ENCODE measurements around the gene FAM20C.
"Not testable (repeated sequence)": the region's sequence is repeated elsewhere in the genome, so short reads cannot be mapped to it uniquely, and the experiment has no call there.

FAM20C gene

GRCh38 chr7:259191-259505 is 66.8 kb downstream of the FAM20C start:
- DNase-seq (ENCODE audit: low spot score): no peak

- DNase-seq (ENCODE audit: low spot score): no peak
Observed at GRCh38 chr7:259751-260405, 67.5 kb downstream of the FAM20C start.

GRCh38 chr7:260441-261281 is 68.3 kb downstream of the FAM20C start:
- no peak for DNase-seq (ENCODE audit: low spot score)

GRCh38 chr7:261341-262250 is 69.2 kb downstream of the FAM20C start:
- no peak for DNase-seq (ENCODE audit: low spot score)

GRCh38 chr7:262251-262572 is 69.8 kb downstream of the FAM20C start:
- peak; percentile 22 for DNase-seq (ENCODE audit: low spot score)

GRCh38 chr7:262631-263311 is 70.4 kb downstream of the FAM20C start:
- DNase-seq (ENCODE audit: low spot score): peak; percentile 14

- not testable (repeated sequence) for DNase-seq (ENCODE audit: low spot score)
Observed at GRCh38 chr7:263483-264351, 71.3 kb downstream of the FAM20C start.

GRCh38 chr7:264541-265191 is 72.3 kb downstream of the FAM20C start:
- peak; percentile 36 for DNase-seq (ENCODE audit: low spot score)

- DNase-seq (ENCODE audit: low spot score): peak; percentile 25
Observed at GRCh38 chr7:265192-265997, 73.0 kb downstream of the FAM20C start.

- DNase-seq (ENCODE audit: low spot score): peak; percentile 32
Observed at GRCh38 chr7:265998-266850, 73.9 kb downstream of the FAM20C start.

- DNase-seq (ENCODE audit: low spot score): peak; percentile 83
Observed at GRCh38 chr7:266851-267840, 74.8 kb downstream of the FAM20C start.

- DNase-seq (ENCODE audit: low spot score): peak; percentile 17
Observed at GRCh38 chr7:268991-269390, 76.6 kb downstream of the FAM20C start.

- DNase-seq (ENCODE audit: low spot score): no peak
Observed at GRCh38 chr7:269721-270120, 77.3 kb downstream of the FAM20C start.

GRCh38 chr7:270351-270983 is 78.1 kb downstream of the FAM20C start:
- DNase-seq (ENCODE audit: low spot score): no peak

GRCh38 chr7:271266-272107 is 79.1 kb downstream of the FAM20C start:
- peak; percentile 9 for DNase-seq (ENCODE audit: low spot score)

GRCh38 chr7:272108-272615 is 79.8 kb downstream of the FAM20C start:
- DNase-seq (ENCODE audit: low spot score): no peak
